Measurements from ENCODE around the gene DUSP22. TPM values are rescaled to one million over a fixed set of nuclear protein-coding genes. Genes with fewer than 3 reads are reported as not detected.

The DUSP22 gene
- total and polyA plus RNA-seq, 4 donors, result 23.0 to 65.8 (median 49.3) TPM

DNA sequence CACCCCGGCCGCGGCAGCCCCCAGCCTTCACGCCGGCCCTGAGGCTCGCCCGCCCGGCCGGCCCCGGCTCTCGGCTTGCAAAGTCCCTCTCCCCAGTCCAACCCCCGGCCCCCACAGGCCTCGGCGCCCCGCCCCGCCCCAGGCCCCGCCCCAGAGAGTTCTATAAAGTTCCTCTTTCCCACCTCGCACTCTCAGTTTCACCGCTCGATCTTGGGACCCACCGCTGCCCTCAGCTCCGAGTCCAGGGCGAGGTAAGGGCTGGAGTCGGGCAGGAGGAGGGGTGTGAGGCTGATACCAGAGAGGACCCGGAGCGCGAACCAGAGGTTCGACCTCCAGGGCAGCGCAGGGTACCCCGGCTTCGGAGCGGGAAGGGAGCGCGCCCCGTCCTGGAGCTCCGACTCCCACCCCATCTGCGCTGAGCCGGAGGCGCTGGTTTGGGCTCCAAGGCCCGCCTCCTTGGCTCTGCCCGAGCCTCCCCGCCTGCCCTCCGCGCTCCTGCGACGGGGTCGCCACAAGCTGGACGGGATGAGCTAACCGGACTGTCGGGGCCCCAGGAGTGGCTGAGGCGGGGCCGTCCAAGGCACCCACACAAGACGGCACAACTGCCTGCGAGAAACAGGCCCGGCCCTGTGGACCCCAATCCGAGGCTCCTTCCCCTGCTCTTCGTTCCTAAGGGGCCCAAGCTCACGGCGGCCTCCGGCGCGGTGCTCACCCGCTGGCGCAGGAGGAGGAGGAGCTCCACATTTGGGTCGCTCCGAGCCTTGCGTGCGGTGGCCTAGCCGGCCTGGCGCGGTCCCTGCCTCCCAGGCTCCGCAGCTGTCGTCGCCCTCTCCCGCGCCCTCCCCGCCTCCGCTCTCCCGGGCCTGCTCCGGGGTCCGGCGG, 99.5 kb downstream of the DUSP22 start, which contains the start of gene IRF4:
IRF4 (plus strand) TSS at position 194 of the 882 bp plus-strand sequence. CDS start 1,401 bp downstream, outside the sequence.
- 1% methylated on average over 66 to 82 of the region's 82 CpGs for WGBS, 2 donors
- H3K36me3 ChIP-seq (ENCODE audit: control insufficient read depth in 1 of 2, insufficient read depth in 2 of 2, low read length in 1 of 2), result no peaks in the 10 kb centered on the region
- no peak for DNase-seq
- intact Hi-C loops (cut with DNase I), result no loop called here
- H3K9me3 ChIP-seq (ENCODE audit: control insufficient read depth, low read length), result no peaks in the 10 kb centered on the region
- H3K27ac ChIP-seq (ENCODE audit: low read depth in 1 of 2, low read length in 2 of 2), result no peak within 1 kb of the TSS
- H3K4me1 ChIP-seq (ENCODE audit: control insufficient read depth in 1 of 2, insufficient read depth in 2 of 2, low read length in 2 of 2), result no peaks in the 10 kb centered on the region
- no peaks in the 10 kb centered on the region for H3K27me3 ChIP-seq (ENCODE audit: control insufficient read depth in 1 of 2, insufficient read depth in 2 of 2, low read length in 1 of 2)
- no peak within 1 kb of the TSS for H3K4me3 ChIP-seq (ENCODE audit: low read length in 2 of 2)
- peak; percentile 43 for ATAC-seq (ENCODE audit: low FRiP score)

DNA sequence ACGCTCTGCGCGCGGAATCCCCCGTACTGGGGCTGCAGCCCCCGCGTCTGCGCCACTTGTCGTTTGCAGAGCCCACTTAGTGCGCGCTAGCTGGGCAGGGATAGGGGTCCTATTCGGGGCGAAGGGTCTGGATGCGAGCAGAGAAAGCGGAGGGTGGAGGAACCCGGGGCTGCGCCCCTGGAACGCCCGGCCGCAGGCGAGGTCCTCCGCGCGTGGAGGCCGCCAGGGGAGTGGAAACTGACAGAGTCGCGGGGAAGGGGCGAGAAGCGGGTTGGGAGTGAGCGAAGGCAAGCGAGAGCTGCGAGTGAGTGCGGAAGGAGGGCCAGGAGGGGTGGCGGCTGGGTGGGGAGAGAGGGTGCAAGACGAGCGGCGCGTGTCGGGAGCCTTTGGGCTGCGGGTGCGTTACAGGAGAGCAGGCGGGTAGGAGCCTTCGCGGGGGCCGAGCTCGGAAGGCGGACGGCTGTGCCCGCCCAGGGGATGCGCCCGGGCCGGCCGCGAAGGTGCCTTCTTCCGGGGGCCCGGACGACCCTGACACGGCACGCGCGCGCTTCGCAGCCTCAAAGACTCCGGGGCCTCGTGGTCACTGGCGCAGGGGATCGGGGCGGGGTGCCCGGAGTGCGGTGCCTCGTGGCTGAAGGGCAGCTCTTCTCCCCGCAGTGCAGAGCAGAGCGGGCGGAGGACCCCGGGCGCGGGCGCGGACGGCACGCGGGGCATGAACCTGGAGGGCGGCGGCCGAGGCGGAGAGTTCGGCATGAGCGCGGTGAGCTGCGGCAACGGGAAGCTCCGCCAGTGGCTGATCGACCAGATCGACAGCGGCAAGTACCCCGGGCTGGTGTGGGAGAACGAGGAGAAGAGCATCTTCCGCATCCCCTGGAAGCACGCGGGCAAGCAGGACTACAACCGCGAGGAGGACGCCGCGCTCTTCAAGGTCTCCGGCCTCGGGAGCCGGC, 100.4 kb downstream of the DUSP22 start:
- 1 to 2% methylated on average over 89 to 108 of the region's 108 CpGs for WGBS, 2 donors
- Histone ChIP-seq H3K36me3 (ENCODE audit: control insufficient read depth in 1 of 2, insufficient read depth in 2 of 2, low read length in 1 of 2) (no peaks in the 10 kb centered on the region), H3K4me1 (ENCODE audit: control insufficient read depth in 1 of 2, insufficient read depth in 2 of 2, low read length in 2 of 2) (no peaks in the 10 kb centered on the region), H3K27ac (ENCODE audit: low read depth in 1 of 2, low read length in 2 of 2) (no peak overlapping the region), H3K4me3 (ENCODE audit: low read length in 2 of 2) (no peak overlapping the region), H3K9me3 (ENCODE audit: control insufficient read depth, low read length) (no peaks in the 10 kb centered on the region), H3K27me3 (ENCODE audit: control insufficient read depth in 1 of 2, insufficient read depth in 2 of 2, low read length in 1 of 2) (no peaks in the 10 kb centered on the region)
- intact Hi-C loops (cut with DNase I), result no loop called here
- ATAC-seq (ENCODE audit: low FRiP score) (peak; percentile 30), DNase-seq (no peak)

DNA sequence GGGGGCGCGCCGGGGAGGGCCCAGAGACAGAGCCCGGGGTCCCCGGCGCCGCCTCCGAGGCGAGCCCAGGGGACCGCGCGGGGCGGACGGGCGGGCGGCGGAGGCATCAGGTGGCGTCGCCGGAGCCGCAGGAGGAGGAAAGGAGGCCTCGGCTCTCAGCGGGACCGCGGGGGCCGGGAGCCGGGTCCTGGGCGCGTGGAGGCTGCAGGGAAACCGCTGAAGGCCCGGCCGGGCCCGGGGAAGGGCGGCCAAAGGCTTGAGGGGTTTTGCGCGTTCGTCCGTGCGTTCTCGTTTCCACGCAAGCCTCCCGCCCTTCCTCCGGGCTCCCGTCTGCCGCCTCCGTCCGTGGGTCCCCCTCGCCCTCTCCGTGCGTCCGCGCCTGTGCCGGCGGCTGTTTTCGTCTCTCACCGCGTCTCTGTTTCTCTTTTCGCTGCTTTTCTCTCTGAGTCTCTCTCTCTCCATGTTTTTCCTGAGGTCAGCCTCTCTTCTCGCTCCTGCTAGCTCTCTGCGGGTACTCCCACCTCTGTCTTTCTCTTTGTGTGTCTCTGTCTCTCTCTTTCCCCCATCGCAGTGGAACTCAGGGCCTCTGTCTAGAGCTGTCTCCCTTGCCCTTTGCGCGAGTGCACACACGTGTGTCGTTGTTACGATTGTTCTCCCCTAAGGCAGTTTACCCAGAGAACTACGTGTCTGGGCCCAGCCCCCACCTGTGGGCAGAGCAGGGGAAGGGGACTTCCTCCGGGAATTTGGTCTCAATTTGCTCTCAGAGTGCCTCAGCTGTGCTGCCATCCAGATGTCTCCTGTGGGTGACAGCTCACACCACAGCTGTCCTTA, 101.3 kb downstream of the DUSP22 start:
- H3K36me3 ChIP-seq (ENCODE audit: control insufficient read depth in 1 of 2, insufficient read depth in 2 of 2, low read length in 1 of 2), result no peaks in the 10 kb centered on the region
- H3K4me1 ChIP-seq (ENCODE audit: control insufficient read depth in 1 of 2, insufficient read depth in 2 of 2, low read length in 2 of 2), result no peaks in the 10 kb centered on the region
- ATAC-seq (ENCODE audit: low FRiP score), result peak; percentile 15
- DNase-seq, result no peak
- intact Hi-C loops (cut with DNase I), result no loop called here
- no peak overlapping the region for H3K27ac ChIP-seq (ENCODE audit: low read depth in 1 of 2, low read length in 2 of 2)
- no peaks in the 10 kb centered on the region for H3K27me3 ChIP-seq (ENCODE audit: control insufficient read depth in 1 of 2, insufficient read depth in 2 of 2, low read length in 1 of 2)
- H3K9me3 ChIP-seq (ENCODE audit: control insufficient read depth, low read length), result no peaks in the 10 kb centered on the region
- WGBS, 2 donors, result 2 to 6% methylated on average over 47 to 68 of the region's 68 CpGs
- no peak overlapping the region for H3K4me3 ChIP-seq (ENCODE audit: low read length in 2 of 2)

GRCh38 chr6:394641-395289, 102.5 kb downstream of the DUSP22 start:
- Histone ChIP-seq H3K27ac (ENCODE audit: low read depth in 1 of 2, low read length in 2 of 2) (no peak overlapping the region), H3K4me3 (ENCODE audit: low read length in 2 of 2) (no peak overlapping the region), H3K9me3 (ENCODE audit: control insufficient read depth, low read length) (no peaks in the 10 kb centered on the region), H3K36me3 (ENCODE audit: control insufficient read depth in 1 of 2, insufficient read depth in 2 of 2, low read length in 1 of 2) (no peaks in the 10 kb centered on the region), H3K4me1 (ENCODE audit: control insufficient read depth in 1 of 2, insufficient read depth in 2 of 2, low read length in 2 of 2) (no peaks in the 10 kb centered on the region), H3K27me3 (ENCODE audit: control insufficient read depth in 1 of 2, insufficient read depth in 2 of 2, low read length in 1 of 2) (no peaks in the 10 kb centered on the region)
- no peak for DNase-seq
- intact Hi-C loops (cut with DNase I), result no loop called here
- no peak for ATAC-seq (ENCODE audit: low FRiP score)
- 86 to 92% methylated on average over 13 of the region's 13 CpGs for WGBS, 2 donors

- WGBS, 2 donors, result 61 to 62% methylated on average over 10 of the region's 10 CpGs
- DNase-seq (no peak), ATAC-seq (ENCODE audit: low FRiP score) (no peak)
- H3K4me3 ChIP-seq (ENCODE audit: low read length in 2 of 2), result no peak overlapping the region
- H3K4me1 ChIP-seq (ENCODE audit: control insufficient read depth in 1 of 2, insufficient read depth in 2 of 2, low read length in 2 of 2), result no peaks in the 10 kb centered on the region
- intact Hi-C loops (cut with DNase I), result no loop called here
- no peaks in the 10 kb centered on the region for H3K36me3 ChIP-seq (ENCODE audit: control insufficient read depth in 1 of 2, insufficient read depth in 2 of 2, low read length in 1 of 2)
- H3K9me3 ChIP-seq (ENCODE audit: control insufficient read depth, low read length), result no peaks in the 10 kb centered on the region
- H3K27me3 ChIP-seq (ENCODE audit: control insufficient read depth in 1 of 2, insufficient read depth in 2 of 2, low read length in 1 of 2), result no peaks in the 10 kb centered on the region
- no peak overlapping the region for H3K27ac ChIP-seq (ENCODE audit: low read depth in 1 of 2, low read length in 2 of 2)
These were observed 103.3 kb downstream of the DUSP22 start for GRCh38 chr6:395432-396125.

GRCh38 chr6:396126-396520, 103.8 kb downstream of the DUSP22 start:
- Histone ChIP-seq H3K4me3 (ENCODE audit: low read length in 2 of 2) (no peak overlapping the region), H3K27me3 (ENCODE audit: control insufficient read depth in 1 of 2, insufficient read depth in 2 of 2, low read length in 1 of 2) (no peaks in the 10 kb centered on the region), H3K9me3 (ENCODE audit: control insufficient read depth, low read length) (no peaks in the 10 kb centered on the region), H3K4me1 (ENCODE audit: control insufficient read depth in 1 of 2, insufficient read depth in 2 of 2, low read length in 2 of 2) (no peaks in the 10 kb centered on the region), H3K27ac (ENCODE audit: low read depth in 1 of 2, low read length in 2 of 2) (no peak overlapping the region), H3K36me3 (ENCODE audit: control insufficient read depth in 1 of 2, insufficient read depth in 2 of 2, low read length in 1 of 2) (no peaks in the 10 kb centered on the region)
- no peak for ATAC-seq (ENCODE audit: low FRiP score)
- WGBS, 2 donors, result 80 to 82% methylated on average over 6 of the region's 6 CpGs
- DNase-seq, result no peak
- intact Hi-C loops (cut with DNase I), result no loop called here

DNA sequence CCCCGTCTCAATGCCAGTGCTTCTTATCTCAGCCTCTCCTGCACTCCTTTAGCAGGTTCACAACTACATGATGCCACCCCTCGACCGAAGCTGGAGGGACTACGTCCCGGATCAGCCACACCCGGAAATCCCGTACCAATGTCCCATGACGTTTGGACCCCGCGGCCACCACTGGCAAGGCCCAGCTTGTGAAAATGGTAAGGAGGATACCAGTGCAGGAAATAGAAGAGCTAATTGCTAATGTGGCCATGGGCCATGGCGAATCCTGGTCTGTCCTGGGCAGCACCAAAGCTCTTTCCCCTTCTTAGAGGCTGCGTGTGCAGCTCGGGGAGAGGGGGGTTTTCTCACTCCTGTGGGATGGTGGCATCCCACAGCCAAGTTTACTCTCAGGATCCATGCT, 104.8 kb downstream of the DUSP22 start:
- intact Hi-C loops (cut with DNase I), result no loop called here
- Histone ChIP-seq H3K9me3 (ENCODE audit: control insufficient read depth, low read length) (no peaks in the 10 kb centered on the region), H3K4me3 (ENCODE audit: low read length in 2 of 2) (no peak overlapping the region), H3K27ac (ENCODE audit: low read depth in 1 of 2, low read length in 2 of 2) (no peak overlapping the region), H3K36me3 (ENCODE audit: control insufficient read depth in 1 of 2, insufficient read depth in 2 of 2, low read length in 1 of 2) (no peaks in the 10 kb centered on the region), H3K27me3 (ENCODE audit: control insufficient read depth in 1 of 2, insufficient read depth in 2 of 2, low read length in 1 of 2) (no peaks in the 10 kb centered on the region), H3K4me1 (ENCODE audit: control insufficient read depth in 1 of 2, insufficient read depth in 2 of 2, low read length in 2 of 2) (no peaks in the 10 kb centered on the region)
- ATAC-seq (ENCODE audit: low FRiP score) (no peak), DNase-seq (no peak)
- WGBS, 2 donors, result 86 to 90% methylated on average over 13 of the region's 13 CpGs
